ENCODE data around the gene DDX31.

DDX31 gene

GRCh38 chr9:132634327-132634726 is 35.5 kb downstream of the DDX31 start:
- Mint-ChIP-seq H3K27ac (no peak overlapping the region), H3K4me1 (ENCODE audit: low read depth) (no peaks in the 10 kb centered on the region), H3K4me3 (no peak overlapping the region), H3K9me3 (ENCODE audit: low read depth) (no peaks in the 10 kb centered on the region), H3K36me3 (peaks cover 24% of the 10 kb centered on the region), H3K27me3 (no peaks in the 10 kb centered on the region)

GRCh38 chr9:132632413-132633129 is 37.2 kb downstream of the DDX31 start:
- Mint-ChIP-seq H3K36me3 (peaks cover 22% of the 10 kb centered on the region), H3K4me1 (ENCODE audit: low read depth) (no peaks in the 10 kb centered on the region), H3K4me3 (no peak overlapping the region), H3K9me3 (ENCODE audit: low read depth) (no peaks in the 10 kb centered on the region), H3K27me3 (no peaks in the 10 kb centered on the region), H3K27ac (no peak overlapping the region)

GRCh38 chr9:132631685-132632084 is 38.1 kb downstream of the DDX31 start:
- no peaks in the 10 kb centered on the region for H3K4me1 Mint-ChIP-seq (ENCODE audit: low read depth)
- no peak overlapping the region for H3K27ac Mint-ChIP-seq
- H3K9me3 Mint-ChIP-seq (ENCODE audit: low read depth), result no peaks in the 10 kb centered on the region
- H3K36me3 Mint-ChIP-seq, result peaks cover 17% of the 10 kb centered on the region
- H3K4me3 Mint-ChIP-seq, result no peak overlapping the region
- H3K27me3 Mint-ChIP-seq, result no peaks in the 10 kb centered on the region

GRCh38 chr9:132631280-132631679 is 38.5 kb downstream of the DDX31 start:
- Mint-ChIP-seq H3K4me3 (no peak overlapping the region), H3K9me3 (ENCODE audit: low read depth) (no peaks in the 10 kb centered on the region), H3K27me3 (no peaks in the 10 kb centered on the region), H3K27ac (no peak overlapping the region), H3K4me1 (ENCODE audit: low read depth) (no peaks in the 10 kb centered on the region), H3K36me3 (peaks cover 17% of the 10 kb centered on the region)

- no peak overlapping the region for H3K27ac Mint-ChIP-seq
- H3K4me1 Mint-ChIP-seq (ENCODE audit: low read depth), result no peaks in the 10 kb centered on the region
- H3K27me3 Mint-ChIP-seq, result no peaks in the 10 kb centered on the region
- H3K4me3 Mint-ChIP-seq, result no peak overlapping the region
- no peaks in the 10 kb centered on the region for H3K9me3 Mint-ChIP-seq (ENCODE audit: low read depth)
- H3K36me3 Mint-ChIP-seq, result peaks cover 17% of the 10 kb centered on the region
Measured at GRCh38 chr9:132630811-132631210, 39.0 kb downstream of the DDX31 start.

GRCh38 chr9:132630116-132630515 is 39.7 kb downstream of the DDX31 start:
- Mint-ChIP-seq H3K4me3 (no peak overlapping the region), H3K27ac (no peak overlapping the region), H3K9me3 (ENCODE audit: low read depth) (no peaks in the 10 kb centered on the region), H3K4me1 (ENCODE audit: low read depth) (no peaks in the 10 kb centered on the region), H3K36me3 (peaks cover 22% of the 10 kb centered on the region), H3K27me3 (no peaks in the 10 kb centered on the region)

GRCh38 chr9:132628746-132629145 is 41.0 kb downstream of the DDX31 start:
- H3K9me3 Mint-ChIP-seq (ENCODE audit: low read depth), result no peaks in the 10 kb centered on the region
- H3K27ac Mint-ChIP-seq, result no peak overlapping the region
- H3K36me3 Mint-ChIP-seq, result peaks cover 18% of the 10 kb centered on the region
- no peaks in the 10 kb centered on the region for H3K27me3 Mint-ChIP-seq
- H3K4me3 Mint-ChIP-seq, result no peak overlapping the region
- H3K4me1 Mint-ChIP-seq (ENCODE audit: low read depth), result no peaks in the 10 kb centered on the region

GRCh38 chr9:132627594-132627993 is 42.2 kb downstream of the DDX31 start:
- H3K4me3 Mint-ChIP-seq, result no peak overlapping the region
- no peaks in the 10 kb centered on the region for H3K27me3 Mint-ChIP-seq
- H3K36me3 Mint-ChIP-seq, result peaks cover 18% of the 10 kb centered on the region
- H3K4me1 Mint-ChIP-seq (ENCODE audit: low read depth), result no peaks in the 10 kb centered on the region
- H3K9me3 Mint-ChIP-seq (ENCODE audit: low read depth), result no peaks in the 10 kb centered on the region
- no peak overlapping the region for H3K27ac Mint-ChIP-seq

GRCh38 chr9:132627106-132627505 is 42.7 kb downstream of the DDX31 start:
- no peaks in the 10 kb centered on the region for H3K9me3 Mint-ChIP-seq (ENCODE audit: low read depth)
- H3K27ac Mint-ChIP-seq, result no peak overlapping the region
- H3K27me3 Mint-ChIP-seq, result no peaks in the 10 kb centered on the region
- H3K4me3 Mint-ChIP-seq, result no peak overlapping the region
- no peaks in the 10 kb centered on the region for H3K4me1 Mint-ChIP-seq (ENCODE audit: low read depth)
- peaks cover 18% of the 10 kb centered on the region for H3K36me3 Mint-ChIP-seq

GRCh38 chr9:132626285-132626684 is 43.5 kb downstream of the DDX31 start:
- Mint-ChIP-seq H3K36me3 (peaks cover 18% of the 10 kb centered on the region), H3K27ac (no peak overlapping the region), H3K27me3 (no peaks in the 10 kb centered on the region)

GRCh38 chr9:132622159-132622558 is 47.6 kb downstream of the DDX31 start:
- Mint-ChIP-seq H3K27me3 (no peaks in the 10 kb centered on the region), H3K4me1 (ENCODE audit: low read depth) (no peaks in the 10 kb centered on the region), H3K36me3 (peaks cover 26% of the 10 kb centered on the region), H3K9me3 (ENCODE audit: low read depth) (no peaks in the 10 kb centered on the region), H3K4me3 (no peak overlapping the region), H3K27ac (no peak overlapping the region)

More at GRCh38 chr9:132626285-132626684, 43.5 kb downstream of the DDX31 start:
- no peak overlapping the region for H3K4me3 Mint-ChIP-seq
- no peaks in the 10 kb centered on the region for H3K4me1 Mint-ChIP-seq (ENCODE audit: low read depth)
- H3K9me3 Mint-ChIP-seq (ENCODE audit: low read depth), result no peaks in the 10 kb centered on the region

GRCh38 chr9:132616725-132617124 is 53.1 kb downstream of the DDX31 start:
- Mint-ChIP-seq H3K4me3 (no peak overlapping the region), H3K27me3 (no peaks in the 10 kb centered on the region), H3K27ac (no peak overlapping the region), H3K9me3 (ENCODE audit: low read depth) (no peaks in the 10 kb centered on the region), H3K36me3 (peaks cover 32% of the 10 kb centered on the region), H3K4me1 (ENCODE audit: low read depth) (no peaks in the 10 kb centered on the region)

GRCh38 chr9:132615774-132616173 is 54.0 kb downstream of the DDX31 start:
- Mint-ChIP-seq H3K27me3 (no peaks in the 10 kb centered on the region), H3K36me3 (peaks cover 32% of the 10 kb centered on the region), H3K9me3 (ENCODE audit: low read depth) (no peaks in the 10 kb centered on the region), H3K27ac (no peak overlapping the region), H3K4me1 (ENCODE audit: low read depth) (no peaks in the 10 kb centered on the region), H3K4me3 (no peak overlapping the region)

GRCh38 chr9:132614324-132614723 is 55.5 kb downstream of the DDX31 start:
- Mint-ChIP-seq H3K36me3 (peaks cover 31% of the 10 kb centered on the region), H3K4me3 (no peak overlapping the region), H3K9me3 (ENCODE audit: low read depth) (no peaks in the 10 kb centered on the region), H3K4me1 (ENCODE audit: low read depth) (no peaks in the 10 kb centered on the region), H3K27ac (no peak overlapping the region), H3K27me3 (no peaks in the 10 kb centered on the region)

- Mint-ChIP-seq H3K36me3 (peaks cover 30% of the 10 kb centered on the region), H3K27me3 (no peaks in the 10 kb centered on the region), H3K27ac (no peak overlapping the region), H3K4me1 (ENCODE audit: low read depth) (no peaks in the 10 kb centered on the region), H3K9me3 (ENCODE audit: low read depth) (no peaks in the 10 kb centered on the region), H3K4me3 (no peak overlapping the region)
Measured at GRCh38 chr9:132610661-132611060, 59.1 kb downstream of the DDX31 start.

GRCh38 chr9:132609829-132610228 is 60.0 kb downstream of the DDX31 start:
- H3K9me3 Mint-ChIP-seq (ENCODE audit: low read depth), result no peaks in the 10 kb centered on the region
- no peaks in the 10 kb centered on the region for H3K27me3 Mint-ChIP-seq
- H3K4me1 Mint-ChIP-seq (ENCODE audit: low read depth), result no peaks in the 10 kb centered on the region
- no peak overlapping the region for H3K4me3 Mint-ChIP-seq
- no peak overlapping the region for H3K27ac Mint-ChIP-seq
- H3K36me3 Mint-ChIP-seq, result peaks cover 31% of the 10 kb centered on the region
